Stimulated activated CD8-positive, alpha-beta memory T cell treated with anti-CD3 and anti-CD28 coated beads, Interleukin-4, amount 100 ng/mL, for 24 hours (primary cell): ENCODE data around the gene ANKS1B.
"Not testable (repeated sequence)": the region's sequence is repeated elsewhere in the genome, so short reads cannot be mapped to it uniquely, and the experiment has no call there.

Source experiments
- DNase-seq: peaks from one replicate; pipeline ENCODE4 v3.0.0-alpha.2; 2020; ENCODE audit warnings: low read depth

The ANKS1B gene

GRCh38 chr12:99005601-99006000 lies 979.1 kb downstream of the ANKS1B start:
- no peak for DNase-seq

- DNase-seq: no peak
Measured at GRCh38 chr12:99004799-99005466, 979.8 kb downstream of the ANKS1B start.

DNA sequence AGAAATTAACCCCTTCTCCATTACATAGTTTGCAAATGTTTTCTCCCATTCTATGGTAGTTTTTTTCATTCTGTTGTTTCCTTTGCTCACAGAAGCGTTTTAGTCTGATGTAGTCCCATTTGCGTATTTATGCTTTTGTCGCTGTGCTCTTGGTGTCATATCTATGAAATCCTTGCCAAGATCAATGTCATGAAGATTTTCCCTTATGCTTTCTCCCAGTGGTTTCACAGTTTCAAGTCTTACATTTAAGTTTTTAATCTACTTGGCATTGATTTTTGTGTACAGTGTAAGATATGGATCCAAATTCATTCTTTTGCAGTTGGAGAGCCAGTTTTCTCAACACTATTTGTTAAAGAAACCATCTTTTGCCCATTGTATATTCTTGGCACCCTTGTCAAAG lies 982.0 kb downstream of the ANKS1B start:
- DNase-seq: no peak

DNA sequence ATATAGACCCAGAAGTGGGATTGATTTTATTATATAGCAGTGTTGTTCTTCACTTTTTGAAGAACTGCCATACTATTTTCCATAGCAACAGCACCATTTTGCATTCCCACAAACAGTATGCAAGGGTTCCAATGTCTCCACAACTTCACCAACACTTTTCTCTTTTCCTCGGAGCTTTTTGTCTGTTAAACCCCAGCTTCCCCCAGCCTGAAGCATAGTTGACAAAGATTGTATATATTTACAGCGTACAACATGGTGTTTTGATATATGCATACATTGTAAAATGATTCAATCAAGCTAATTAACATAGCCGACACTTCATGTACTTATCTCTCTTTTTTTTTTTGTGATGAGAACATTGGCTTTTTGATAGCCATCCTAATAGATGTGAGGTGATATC lies 982.6 kb downstream of the ANKS1B start:
- DNase-seq: no peak

- no peak for DNase-seq
Measured at GRCh38 chr12:98999559-98999958, 985.2 kb downstream of the ANKS1B start.

GRCh38 chr12:98998697-98999299 lies 985.9 kb downstream of the ANKS1B start:
- DNase-seq: no peak

GRCh38 chr12:98997899-98998298 lies 986.8 kb downstream of the ANKS1B start:
- DNase-seq: no peak

DNA sequence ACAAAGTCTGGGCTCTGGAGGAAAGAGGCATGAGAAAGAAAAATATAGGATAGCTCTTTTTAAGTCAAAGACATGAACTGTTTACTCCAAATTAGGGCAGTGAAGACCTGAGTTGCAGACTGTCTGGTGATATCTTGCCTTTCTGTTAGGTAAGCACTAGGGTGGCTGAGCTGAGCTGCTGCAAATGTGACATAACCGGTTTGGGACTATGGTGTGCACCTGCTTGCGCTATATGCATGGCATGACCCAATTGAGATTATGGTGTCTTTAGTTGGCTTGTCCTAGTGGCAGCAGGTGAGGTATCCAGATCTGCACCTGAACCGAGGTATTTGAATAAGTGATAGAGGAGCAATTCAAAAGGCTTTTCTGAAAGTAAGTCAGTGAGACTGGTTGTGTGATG lies 994.1 kb downstream of the ANKS1B start:
- no peak for DNase-seq

DNA sequence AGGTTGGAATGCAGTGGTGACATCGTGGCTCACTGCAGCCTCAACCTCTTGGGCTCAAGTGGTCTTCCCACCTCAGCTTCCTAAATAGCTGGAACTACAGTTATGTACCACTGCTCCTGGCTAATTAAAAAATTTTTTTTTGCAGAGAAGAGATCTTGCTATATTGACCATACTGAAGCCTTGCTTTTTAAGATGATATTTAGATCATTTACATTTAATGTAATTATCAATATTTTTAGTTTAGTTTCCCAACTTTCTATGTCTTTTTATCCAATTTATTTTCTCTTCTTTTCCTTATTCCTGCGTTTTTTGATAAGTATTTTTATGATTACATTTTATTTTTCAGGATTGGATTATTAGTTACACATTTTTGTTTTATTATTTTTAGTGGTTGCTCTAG lies 999.6 kb downstream of the ANKS1B start:
- no peak for DNase-seq

- DNase-seq: no peak
Measured at GRCh38 chr12:98983647-98984046, 1001.1 kb downstream of the ANKS1B start.

DNA sequence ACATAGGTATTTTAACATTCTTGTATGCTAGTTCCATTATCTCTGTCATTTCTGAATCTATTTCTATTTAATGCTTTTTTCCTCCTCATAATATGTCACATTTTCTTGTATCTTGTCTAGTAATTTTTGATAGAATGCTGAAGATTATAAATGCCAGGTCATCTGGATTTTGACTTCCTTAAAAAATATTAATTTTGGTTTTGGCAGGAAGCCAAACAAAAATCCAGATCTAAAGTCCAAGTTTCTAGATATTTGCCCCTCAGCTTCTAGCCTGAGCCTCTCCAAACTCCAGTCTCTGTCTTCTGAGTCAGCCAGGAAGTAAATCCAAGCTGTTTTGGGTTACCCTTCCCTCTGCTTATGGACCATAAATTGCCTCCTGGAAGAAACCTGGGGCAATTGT lies 1004.2 kb downstream of the ANKS1B start:
- no peak for DNase-seq

- DNase-seq: no peak
Measured at GRCh38 chr12:98977186-98977585, 1007.5 kb downstream of the ANKS1B start.

DNA sequence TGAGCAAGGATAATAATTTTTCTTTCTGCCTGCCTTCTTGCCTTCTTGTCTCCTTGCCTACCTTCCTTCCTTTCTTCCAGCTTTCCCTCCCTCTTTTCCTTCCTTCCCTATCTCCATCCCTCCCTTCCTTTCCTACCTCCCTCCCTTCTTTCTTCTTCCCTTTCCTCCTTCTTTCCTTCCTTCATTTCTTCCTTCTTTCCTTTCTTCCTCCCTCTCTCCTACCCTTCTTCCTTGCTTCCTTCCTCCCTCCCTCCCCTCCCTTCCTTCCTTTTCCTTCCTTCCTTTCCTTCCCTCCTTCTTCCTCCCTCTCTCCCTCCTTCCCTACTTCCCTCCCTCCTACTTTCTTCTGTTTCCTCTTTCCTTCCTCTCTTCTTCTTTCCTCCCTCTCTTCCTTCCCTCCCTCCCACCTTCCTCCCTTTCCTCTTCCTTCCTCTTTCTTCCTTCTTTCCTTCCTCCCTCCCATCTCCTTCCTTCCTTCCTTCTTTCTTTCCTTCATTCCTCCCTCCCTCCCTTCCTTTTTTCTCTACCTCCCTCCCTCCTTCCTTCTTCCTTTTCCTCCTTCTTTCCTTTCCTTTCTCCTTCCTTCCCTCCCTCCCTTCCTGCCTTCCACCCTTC lies 1009.9 kb downstream of the ANKS1B start:
- no peak for DNase-seq

- no peak for DNase-seq
Measured at GRCh38 chr12:98973395-98973794, 1011.3 kb downstream of the ANKS1B start.

GRCh38 chr12:98970950-98971349 lies 1013.8 kb downstream of the ANKS1B start:
- DNase-seq: no peak

GRCh38 chr12:98970210-98970609 lies 1014.5 kb downstream of the ANKS1B start:
- DNase-seq: no peak

GRCh38 chr12:98968896-98969295 lies 1015.8 kb downstream of the ANKS1B start:
- DNase-seq: no peak

GRCh38 chr12:98957135-98957534 lies 1027.6 kb downstream of the ANKS1B start:
- not testable (repeated sequence) for DNase-seq

- no peak for DNase-seq
Measured at GRCh38 chr12:98955284-98955683, 1029.5 kb downstream of the ANKS1B start.

- DNase-seq: no peak
Measured at GRCh38 chr12:98954506-98954905, 1030.2 kb downstream of the ANKS1B start.

- no peak for DNase-seq
Measured at GRCh38 chr12:98951406-98951805, 1033.3 kb downstream of the ANKS1B start.

- no peak for DNase-seq
Measured at GRCh38 chr12:98948343-98948949, 1036.3 kb downstream of the ANKS1B start.

- DNase-seq: no peak
Measured at GRCh38 chr12:98945864-98946263, 1038.9 kb downstream of the ANKS1B start.
